ENCODE results near the gene JCHAIN. TPM values are rescaled to one million over a fixed set of nuclear protein-coding genes. Genes with fewer than 3 reads are reported as not detected.

The JCHAIN gene
- total and polyA plus RNA-seq, 4 donors: 18.3 to 276 (median 111) TPM

DNA sequence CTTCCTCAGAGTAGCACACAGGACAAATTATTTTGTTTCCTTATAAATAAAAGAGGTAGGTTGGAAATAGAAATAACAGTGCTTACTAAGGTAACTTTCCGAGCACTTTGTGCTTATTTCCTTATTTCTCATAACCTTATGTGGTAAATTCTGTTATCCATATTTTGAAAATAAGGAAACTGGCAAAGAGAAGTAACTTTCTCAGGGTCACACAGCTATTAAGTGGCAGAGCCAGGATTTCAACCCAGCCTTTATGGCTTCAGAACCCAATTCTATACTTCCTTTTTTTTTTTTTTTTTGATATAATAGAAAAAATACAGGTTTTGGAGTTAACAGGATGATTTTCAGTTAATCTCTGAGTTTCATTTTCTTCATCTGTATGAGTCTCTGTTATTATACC lies 25.4 kb upstream of the JCHAIN start:
- Histone ChIP-seq H3K36me3 (ENCODE audit: control insufficient read depth in 4 of 4, insufficient read depth in 4 of 4, low read length in 4 of 4) (peaks cover 0 to 8% (median 3%) of the 10 kb centered on the region in 4 donors), H3K4me1 (ENCODE audit: control insufficient read depth in 5 of 5, insufficient read depth in 5 of 5, low read length in 5 of 5) (peaks cover 5 to 22% (median 14%) of the 10 kb centered on the region in 5 donors), H3K4me3 (no peak overlapping the region), H3K27ac (ENCODE audit: low read depth in 1 of 2, low read length in 1 of 2) (no peak overlapping the region), H3K9ac (ENCODE audit: insufficient read depth in 1 of 2, low read length in 2 of 2) (no peak overlapping the region), H3K27me3 (ENCODE audit: control insufficient read depth in 3 of 3, insufficient read depth in 3 of 3, low read length in 2 of 3) (no peaks in the 10 kb centered on the region), H3K9me3 (ENCODE audit: control insufficient read depth in 4 of 4, insufficient read depth in 3 of 4, low read length in 3 of 4) (no peaks in the 10 kb centered on the region)
- 26 to 65% methylated on average over 1 of the region's 1 CpG for WGBS, 2 donors
- ATAC-seq (ENCODE audit: insufficient read depth, low FRiP score) (no peak), DNase-seq (no peak)
- TF ChIP-seq, protein P1, sequence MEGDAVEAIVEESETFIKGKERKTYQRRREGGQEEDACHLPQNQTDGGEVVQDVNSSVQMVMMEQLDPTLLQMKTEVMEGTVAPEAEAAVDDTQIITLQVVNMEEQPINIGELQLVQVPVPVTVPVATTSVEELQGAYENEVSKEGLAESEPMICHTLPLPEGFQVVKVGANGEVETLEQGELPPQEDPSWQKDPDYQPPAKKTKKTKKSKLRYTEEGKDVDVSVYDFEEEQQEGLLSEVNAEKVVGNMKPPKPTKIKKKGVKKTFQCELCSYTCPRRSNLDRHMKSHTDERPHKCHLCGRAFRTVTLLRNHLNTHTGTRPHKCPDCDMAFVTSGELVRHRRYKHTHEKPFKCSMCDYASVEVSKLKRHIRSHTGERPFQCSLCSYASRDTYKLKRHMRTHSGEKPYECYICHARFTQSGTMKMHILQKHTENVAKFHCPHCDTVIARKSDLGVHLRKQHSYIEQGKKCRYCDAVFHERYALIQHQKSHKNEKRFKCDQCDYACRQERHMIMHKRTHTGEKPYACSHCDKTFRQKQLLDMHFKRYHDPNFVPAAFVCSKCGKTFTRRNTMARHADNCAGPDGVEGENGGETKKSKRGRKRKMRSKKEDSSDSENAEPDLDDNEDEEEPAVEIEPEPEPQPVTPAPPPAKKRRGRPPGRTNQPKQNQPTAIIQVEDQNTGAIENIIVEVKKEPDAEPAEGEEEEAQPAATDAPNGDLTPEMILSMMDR (IDR thresholded peaks at IDR 0.05; ENCODE audit: control extremely low read depth, extremely low read depth): no peak

- 1% methylated on average over 19 of the region's 19 CpGs for WGBS, 2 donors
- peaks cover 0 to 8% (median 3%) of the 10 kb centered on the region in 4 donors for H3K36me3 ChIP-seq (ENCODE audit: control insufficient read depth in 4 of 4, insufficient read depth in 4 of 4, low read length in 4 of 4)
- no peak for DNase-seq
- H3K9ac ChIP-seq (ENCODE audit: insufficient read depth in 1 of 2, low read length in 2 of 2): peak overlapping the region; percentile 84 to 88
- H3K27ac ChIP-seq (ENCODE audit: low read depth in 1 of 2, low read length in 1 of 2): peak overlapping the region; percentile 66 to 86
- no peaks in the 10 kb centered on the region for H3K27me3 ChIP-seq (ENCODE audit: control insufficient read depth in 3 of 3, insufficient read depth in 3 of 3, low read length in 2 of 3)
- peaks cover 4 to 22% (median 14%) of the 10 kb centered on the region in 5 donors for H3K4me1 ChIP-seq (ENCODE audit: control insufficient read depth in 5 of 5, insufficient read depth in 5 of 5, low read length in 5 of 5)
- TF ChIP-seq, protein P1 (IDR thresholded peaks at IDR 0.05; ENCODE audit: control extremely low read depth, extremely low read depth): no peak
- peak; percentile 2 for ATAC-seq (ENCODE audit: insufficient read depth, low FRiP score)
- no peaks in the 10 kb centered on the region for H3K9me3 ChIP-seq (ENCODE audit: control insufficient read depth in 4 of 4, insufficient read depth in 3 of 4, low read length in 3 of 4)
- peak overlapping the region; percentile 73 for H3K4me3 ChIP-seq
Measured at GRCh38 chr4:70688795-70689231, 22.5 kb upstream of the JCHAIN start.

- H3K4me1 ChIP-seq (ENCODE audit: control insufficient read depth in 5 of 5, insufficient read depth in 5 of 5, low read length in 5 of 5): peaks cover 4 to 22% (median 14%) of the 10 kb centered on the region in 5 donors
- H3K27me3 ChIP-seq (ENCODE audit: control insufficient read depth in 3 of 3, insufficient read depth in 3 of 3, low read length in 2 of 3): no peaks in the 10 kb centered on the region
- DNase-seq: peak; percentile 99 to 100 (median 100)
- peak within 1 kb of the TSS; percentile 88 to 90 for H3K9ac ChIP-seq (ENCODE audit: insufficient read depth in 1 of 2, low read length in 2 of 2)
- H3K4me3 ChIP-seq: peak within 1 kb of the TSS; percentile 73
- peaks cover 0 to 8% (median 3%) of the 10 kb centered on the region in 4 donors for H3K36me3 ChIP-seq (ENCODE audit: control insufficient read depth in 4 of 4, insufficient read depth in 4 of 4, low read length in 4 of 4)
- no peaks in the 10 kb centered on the region for H3K9me3 ChIP-seq (ENCODE audit: control insufficient read depth in 4 of 4, insufficient read depth in 3 of 4, low read length in 3 of 4)
- ATAC-seq (ENCODE audit: insufficient read depth, low FRiP score): peak; percentile 98
- H3K27ac ChIP-seq (ENCODE audit: low read depth in 1 of 2, low read length in 1 of 2): peak within 1 kb of the TSS; percentile 95 to 96
- 0% methylated on average over 70 of the region's 70 CpGs for WGBS, 2 donors
- TF ChIP-seq, protein P1 (IDR thresholded peaks at IDR 0.05; ENCODE audit: control extremely low read depth, extremely low read depth): peak; percentile 72
Measured at GRCh38 chr4:70687821-70688794, 21.8 kb upstream of the JCHAIN start, which contains the start of gene UTP3. TSS of gene UTP3 (plus strand) at chr4:70688532. CDS start at chr4:70688678, 146 bp downstream.

All from lung (tissue), 12 donors.